ENCODE results near the gene PRXL2A.

DNA sequence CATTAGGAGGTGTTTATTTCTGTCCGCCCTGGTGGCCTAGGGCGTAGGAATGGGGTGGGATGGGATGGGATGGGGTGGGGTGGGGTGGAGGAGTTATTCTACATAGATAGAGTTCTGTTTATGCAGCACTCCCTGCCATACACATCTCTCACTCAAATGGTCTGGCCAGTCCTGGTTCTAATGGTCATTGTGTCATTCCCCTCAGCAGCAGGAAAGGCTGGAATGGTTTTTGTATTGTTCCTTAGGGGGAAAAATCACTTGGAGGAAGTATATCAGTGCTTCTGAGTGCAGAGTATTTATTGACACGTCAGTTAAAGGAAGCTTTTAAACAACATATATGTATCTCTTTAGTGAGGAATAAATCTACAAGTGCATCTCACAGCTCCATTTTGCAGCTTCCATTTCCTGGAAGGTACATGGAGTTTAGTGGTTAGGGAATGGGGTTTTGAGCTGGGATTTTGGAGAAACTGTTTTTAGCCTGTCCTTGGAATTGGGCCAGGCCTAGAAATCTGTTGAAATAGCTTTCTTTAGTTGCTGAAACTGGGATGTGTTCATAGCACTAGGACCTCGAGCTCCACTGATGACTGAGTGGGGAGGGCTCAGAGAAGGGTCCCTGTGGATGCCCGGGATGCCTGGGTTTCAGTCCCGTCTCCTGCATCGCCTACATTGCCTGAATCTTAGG, 54.1 kb downstream of the PRXL2A start:
- TF ChIP-seq CTCF (IDR thresholded peaks at IDR 0.05; ENCODE audit: insufficient read depth, low read depth, low read length) (no peak), EZH2 (IDR thresholded peaks at IDR 0.05; ENCODE audit: insufficient read depth, low read length) (no peak)
